Measurements from ENCODE around the gene SHANK2.
"Not testable (repeated sequence)": the region's sequence is repeated elsewhere in the genome, so short reads cannot be mapped to it uniquely, and the experiment has no call there.

Gene SHANK2

DNA sequence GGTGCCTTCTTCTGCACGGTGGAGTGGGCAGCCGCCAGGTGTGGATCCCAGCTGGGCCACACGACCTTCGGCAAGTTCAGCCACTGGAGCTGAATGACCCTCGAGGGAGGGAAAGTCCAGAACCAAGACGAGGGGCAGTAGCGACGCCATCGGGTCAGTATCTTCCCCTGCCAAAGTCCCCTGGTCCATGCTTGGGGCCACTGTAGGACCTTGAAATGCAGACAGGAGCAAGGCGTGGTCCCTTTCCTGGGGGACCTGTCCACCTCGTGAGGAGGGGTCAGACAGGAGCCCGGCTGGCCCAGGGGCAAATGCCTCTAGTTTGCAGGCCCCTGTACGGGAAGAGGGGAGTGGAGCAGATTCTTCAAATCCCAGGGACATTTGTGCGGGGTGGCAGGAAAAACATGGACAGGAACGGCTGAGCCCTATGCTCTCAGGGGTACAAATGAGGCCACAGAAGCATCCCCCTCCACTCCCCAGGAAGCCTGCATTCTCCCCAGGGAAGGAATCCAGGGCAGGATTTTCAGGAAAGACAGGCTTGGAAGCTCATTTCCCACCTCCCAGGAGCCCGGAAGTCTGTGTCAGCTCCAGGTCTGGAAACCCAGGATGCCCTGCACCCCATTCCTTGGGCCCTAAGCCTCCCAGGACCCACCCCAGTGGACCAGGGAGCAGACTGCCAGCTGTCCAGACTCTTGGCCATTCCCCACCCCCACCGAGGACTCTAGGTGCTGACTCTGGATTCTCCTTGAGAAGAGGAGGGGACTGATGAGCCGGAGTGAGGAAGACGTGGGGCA lies 6.6 kb downstream of the SHANK2 start:
- in situ Hi-C loops (cut with MboI; ENCODE audit: low sequenced_read_pairs), result no loop called here

DNA sequence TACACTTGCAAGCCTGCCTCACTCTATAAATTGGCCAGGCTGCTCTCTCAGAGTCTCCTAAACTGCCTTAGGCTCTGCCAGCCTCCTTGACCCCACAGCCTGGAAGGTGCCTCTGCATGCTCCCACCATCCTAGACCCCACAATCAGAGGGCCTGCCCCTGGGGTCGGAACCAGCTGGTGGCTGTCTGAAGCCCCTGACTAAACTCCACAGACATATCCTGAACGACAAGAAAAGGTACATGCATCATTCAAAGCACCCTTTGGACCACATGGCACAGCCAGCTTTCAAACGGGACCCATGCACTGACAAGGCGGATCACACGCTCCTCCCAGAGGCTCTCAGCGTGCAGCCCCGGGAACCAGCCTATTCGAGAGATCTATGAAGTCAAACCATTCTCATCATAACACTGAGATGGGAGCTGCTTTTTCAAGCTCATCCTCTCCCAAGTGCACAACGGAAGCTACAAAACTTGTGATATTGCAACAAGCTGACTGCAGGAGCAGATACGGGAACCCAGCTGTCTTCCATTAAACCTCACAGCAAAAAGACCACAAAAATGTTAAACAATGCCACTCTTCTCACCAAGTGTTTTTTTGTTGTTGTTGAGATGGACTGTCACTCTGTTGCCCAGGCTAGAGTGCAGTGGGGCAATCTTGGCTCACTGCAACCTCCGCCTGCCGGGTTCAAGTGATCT lies 8.1 kb downstream of the SHANK2 start:
- in situ Hi-C loops (cut with MboI; ENCODE audit: low sequenced_read_pairs), result no loop called here

DNA sequence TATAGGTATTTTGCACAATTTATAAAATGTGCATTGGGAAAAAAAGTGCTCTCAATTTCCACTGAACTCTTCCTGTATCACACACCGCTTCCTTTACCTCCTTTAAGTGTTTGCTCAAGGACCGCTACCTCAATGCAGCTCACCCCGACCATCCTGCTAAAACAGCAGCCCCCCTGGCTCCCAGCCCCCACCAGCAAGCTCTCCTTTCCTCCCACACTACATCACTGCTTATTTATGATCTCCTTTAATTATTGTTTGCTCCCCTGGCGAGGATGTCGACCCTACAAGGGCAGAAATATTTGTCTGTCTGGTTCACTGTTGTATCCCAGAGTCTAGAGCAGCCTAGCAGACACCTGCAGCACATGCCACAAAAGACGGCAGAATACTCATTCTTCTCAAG lies 10.0 kb downstream of the SHANK2 start:
- in situ Hi-C loops (cut with MboI; ENCODE audit: low sequenced_read_pairs), result no loop called here

DNA sequence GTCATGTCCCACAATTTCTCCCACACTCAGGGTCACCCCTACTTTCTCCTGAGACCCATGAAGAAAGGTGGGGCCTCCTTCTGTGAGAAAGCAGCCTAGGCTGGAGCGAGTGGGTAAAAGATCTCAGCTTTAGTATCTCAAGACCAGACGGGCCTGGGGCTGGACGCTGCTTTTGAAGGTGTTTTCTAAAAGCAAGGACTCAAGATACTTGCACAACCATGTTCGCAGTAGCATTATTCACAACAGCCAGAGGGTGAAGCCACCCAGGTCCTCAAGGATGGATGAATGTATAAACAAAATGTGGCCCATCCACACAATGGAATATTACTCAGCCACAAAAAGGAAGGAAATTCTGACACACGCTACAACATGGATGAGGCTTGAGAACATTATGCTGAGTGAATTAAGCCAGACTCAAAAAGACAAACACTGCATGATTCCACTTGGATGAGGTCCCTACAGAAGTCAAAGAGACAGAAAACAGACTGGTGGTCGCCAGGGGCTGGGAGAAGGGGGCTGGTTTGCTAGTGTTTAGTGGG lies 10.6 kb downstream of the SHANK2 start:
- in situ Hi-C loops (cut with MboI; ENCODE audit: low sequenced_read_pairs), result no loop called here

DNA sequence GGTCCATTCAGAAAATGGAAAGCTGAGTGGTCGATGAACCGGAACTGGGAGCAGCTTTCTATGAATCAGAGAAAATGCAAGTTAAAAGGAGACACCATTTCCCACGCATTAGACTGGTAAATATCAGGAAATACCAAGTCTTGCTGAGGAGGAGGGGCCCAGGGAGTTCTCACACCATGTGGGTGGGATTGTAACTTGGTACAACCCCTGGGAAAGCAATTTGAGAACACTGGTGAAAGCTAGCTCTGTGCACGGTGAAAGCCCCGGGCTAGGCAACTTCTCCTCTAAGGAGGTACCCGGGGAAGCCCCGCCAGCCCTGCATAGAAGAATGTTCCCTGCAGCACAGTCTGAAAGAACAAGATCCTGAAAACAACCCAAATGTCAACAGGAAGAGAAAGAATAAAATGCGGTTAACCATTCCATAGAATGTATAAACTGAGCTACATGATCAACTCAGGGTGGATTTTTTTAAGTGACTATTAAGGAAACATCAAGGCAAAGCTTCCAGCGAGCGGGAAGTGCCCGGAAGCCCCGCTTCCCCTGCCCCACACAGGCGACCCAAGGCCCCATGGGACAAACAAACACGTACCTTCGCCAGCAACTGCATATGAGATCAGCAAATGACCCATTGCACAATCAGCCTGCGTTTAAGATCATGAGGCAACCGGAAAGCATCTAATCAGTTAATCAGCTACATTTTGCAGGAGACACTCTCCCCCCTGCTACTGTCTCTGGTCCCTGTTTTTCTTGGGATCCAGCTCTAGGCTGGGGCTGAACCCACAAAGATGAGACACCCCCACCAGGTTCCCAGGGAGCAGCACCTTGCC lies 11.3 kb downstream of the SHANK2 start:
- in situ Hi-C loops (cut with MboI; ENCODE audit: low sequenced_read_pairs), result no loop called here

DNA sequence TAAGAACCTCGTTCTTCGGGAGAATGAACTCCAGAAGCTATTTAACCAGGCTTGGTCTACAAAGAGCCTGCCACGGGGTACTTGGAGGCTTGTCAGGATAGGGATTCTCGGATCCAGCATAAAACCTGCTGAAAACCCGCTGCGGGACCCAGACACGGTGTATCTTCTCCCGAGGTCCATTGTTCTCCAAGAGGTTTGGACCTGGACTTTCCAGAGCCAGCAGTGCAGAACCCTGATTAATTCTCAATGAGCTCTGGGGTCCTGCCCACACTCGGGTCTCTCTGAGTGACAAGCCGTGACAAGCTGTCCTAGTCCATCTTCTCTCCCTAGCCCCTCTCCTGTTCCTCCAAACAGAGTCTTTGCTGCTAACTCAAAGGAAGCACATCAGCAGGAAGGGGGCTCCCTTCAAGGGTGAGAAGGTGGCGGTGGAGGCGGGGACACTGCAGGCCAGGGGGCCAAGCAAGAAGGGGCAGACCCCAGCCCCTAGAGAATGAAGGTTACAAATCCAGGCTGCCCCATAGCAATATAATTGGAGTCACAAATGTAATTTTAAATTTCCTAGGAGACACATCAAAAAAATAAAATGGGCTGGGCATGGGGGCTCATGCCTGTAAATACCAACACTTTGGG lies 12.2 kb downstream of the SHANK2 start:
- in situ Hi-C loops (cut with MboI; ENCODE audit: low sequenced_read_pairs), result no loop called here

DNA sequence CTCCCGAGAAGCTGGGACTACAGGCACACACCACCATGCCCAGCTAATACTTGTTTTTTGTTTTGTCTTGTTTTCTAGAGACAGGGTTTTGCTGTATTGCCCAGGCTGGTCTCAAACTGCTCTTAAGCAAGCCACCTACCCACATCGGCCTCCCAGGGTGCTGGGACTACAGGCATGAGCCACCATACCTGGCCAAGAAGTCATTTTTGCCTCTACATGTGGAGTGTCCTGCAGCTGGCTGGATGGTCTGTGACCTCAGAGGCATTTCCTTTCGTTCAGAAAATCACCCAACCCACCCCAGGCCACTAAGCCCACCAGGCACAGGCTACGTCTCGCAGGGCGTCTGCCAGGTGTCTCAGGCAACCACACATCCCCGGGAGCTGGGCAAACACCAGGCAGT lies 12.8 kb downstream of the SHANK2 start:
- in situ Hi-C loops (cut with MboI; ENCODE audit: low sequenced_read_pairs), result no loop called here

DNA sequence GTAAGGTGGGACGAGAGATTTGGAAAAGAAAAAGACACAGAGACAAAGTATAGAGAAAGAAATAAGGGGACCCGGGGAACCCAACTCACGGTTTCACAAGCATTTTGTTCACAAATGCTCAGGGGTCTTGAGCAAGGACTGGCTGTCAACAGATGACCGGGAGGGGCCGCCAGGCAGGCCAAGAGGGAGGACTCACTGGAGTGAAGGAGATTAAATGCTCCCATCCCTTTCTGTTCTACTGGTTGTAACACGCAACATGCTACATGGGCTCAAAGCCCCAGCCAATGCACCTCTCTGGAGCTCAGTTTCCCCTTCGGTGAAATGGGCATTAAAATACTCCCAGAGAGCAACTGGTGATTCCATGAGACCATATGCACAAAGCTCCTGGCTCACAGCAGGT lies 13.4 kb downstream of the SHANK2 start:
- in situ Hi-C loops (cut with MboI; ENCODE audit: low sequenced_read_pairs), result no loop called here

DNA sequence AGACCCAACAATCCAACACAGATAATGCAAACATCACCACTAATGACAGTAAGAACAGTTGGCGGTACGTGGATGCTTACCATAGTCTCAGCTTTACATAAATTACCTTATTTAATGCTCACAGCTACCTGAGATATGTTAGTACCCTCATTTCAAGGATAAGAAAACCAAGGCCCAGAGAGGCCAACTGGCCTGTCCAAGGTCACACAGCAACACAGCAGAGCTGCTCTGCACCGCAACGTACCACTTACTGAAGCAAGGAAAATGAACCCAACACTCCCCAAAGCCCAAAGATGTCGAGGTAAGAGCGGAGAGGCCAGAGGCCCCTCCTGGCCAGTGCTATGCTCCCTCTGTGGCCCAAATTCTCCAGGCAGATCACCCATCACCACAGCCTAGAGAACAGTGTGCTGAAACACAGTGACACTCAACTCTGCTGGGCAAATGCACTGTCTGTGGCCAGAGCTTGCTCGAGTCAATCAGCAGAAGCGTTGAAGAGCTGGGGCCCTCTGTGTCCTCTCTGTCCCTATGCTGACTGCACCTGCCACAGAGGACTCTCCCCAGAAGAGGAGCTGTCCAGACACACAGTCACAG lies 14.0 kb downstream of the SHANK2 start:
- in situ Hi-C loops (cut with MboI; ENCODE audit: low sequenced_read_pairs), result no loop called here

DNA sequence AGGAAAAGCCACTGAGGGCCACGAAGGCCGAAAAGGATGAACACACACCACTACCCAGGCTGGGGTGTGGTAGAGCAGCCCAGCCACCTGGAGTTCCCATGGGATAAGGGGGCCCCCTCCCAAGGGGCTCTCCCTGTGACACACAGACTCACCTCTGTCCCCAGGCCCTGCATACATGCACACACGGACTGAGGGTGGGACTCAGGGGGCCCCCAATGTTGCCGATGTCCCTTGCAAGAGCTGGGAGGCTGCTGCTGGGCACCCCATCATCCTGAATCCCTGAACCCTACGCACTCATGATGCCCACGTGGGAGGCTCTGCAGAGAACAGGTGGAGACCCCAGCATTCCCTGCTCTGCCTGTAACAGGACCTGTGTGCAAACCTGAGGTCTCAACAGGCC lies 14.5 kb downstream of the SHANK2 start:
- in situ Hi-C loops (cut with MboI; ENCODE audit: low sequenced_read_pairs), result no loop called here

DNA sequence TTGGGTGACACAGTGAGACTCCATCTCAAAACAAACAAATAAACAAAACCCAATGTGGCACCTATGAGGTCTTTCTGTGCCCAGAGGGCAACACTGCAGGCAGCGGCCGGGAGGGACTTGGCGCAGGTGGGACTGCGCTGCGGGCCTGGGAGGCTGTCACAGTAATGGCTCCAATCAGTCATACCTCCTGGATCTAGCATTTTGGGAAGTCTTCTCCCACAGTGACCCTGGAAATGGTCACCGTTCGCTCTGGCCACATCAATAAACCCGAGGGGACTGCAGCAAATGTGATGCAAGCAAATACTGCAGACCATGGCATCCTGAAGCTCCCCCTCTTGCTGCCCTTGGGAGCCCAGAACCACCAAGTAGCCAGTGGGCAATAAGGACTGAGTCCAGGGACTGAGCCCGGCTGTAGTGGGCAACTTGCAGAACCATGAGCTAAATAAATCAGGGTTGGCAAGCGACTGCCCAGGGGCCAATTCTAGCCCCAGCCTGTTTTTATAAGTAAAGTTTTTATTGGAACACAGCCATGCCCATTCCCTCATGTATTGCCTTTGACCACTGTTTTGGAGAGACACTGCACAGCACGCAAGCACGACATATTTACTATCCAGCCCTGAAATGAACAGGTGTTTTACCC lies 15.4 kb downstream of the SHANK2 start:
- in situ Hi-C loops (cut with MboI; ENCODE audit: low sequenced_read_pairs), result no loop called here

DNA sequence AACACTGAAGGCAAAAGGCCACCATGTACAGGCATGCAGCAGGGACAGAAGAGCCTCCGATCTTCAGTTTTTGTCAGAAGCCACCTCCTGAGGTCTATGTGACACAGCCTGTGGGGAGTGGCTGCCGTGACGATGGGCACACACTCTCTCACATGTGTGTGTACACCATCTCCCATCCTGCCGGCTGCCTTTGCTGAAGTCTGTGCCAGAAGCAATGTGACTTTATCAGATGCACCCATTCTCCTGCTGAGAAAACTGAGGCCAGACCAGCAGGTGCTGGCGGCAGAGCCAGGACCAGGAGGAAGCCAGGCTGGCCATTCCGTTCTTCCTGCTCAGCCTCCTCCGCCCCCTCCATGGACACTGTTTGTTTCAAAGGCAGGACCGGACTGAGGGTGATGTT lies 16.7 kb downstream of the SHANK2 start:
- in situ Hi-C loops (cut with MboI; ENCODE audit: low sequenced_read_pairs), result no loop called here

DNA sequence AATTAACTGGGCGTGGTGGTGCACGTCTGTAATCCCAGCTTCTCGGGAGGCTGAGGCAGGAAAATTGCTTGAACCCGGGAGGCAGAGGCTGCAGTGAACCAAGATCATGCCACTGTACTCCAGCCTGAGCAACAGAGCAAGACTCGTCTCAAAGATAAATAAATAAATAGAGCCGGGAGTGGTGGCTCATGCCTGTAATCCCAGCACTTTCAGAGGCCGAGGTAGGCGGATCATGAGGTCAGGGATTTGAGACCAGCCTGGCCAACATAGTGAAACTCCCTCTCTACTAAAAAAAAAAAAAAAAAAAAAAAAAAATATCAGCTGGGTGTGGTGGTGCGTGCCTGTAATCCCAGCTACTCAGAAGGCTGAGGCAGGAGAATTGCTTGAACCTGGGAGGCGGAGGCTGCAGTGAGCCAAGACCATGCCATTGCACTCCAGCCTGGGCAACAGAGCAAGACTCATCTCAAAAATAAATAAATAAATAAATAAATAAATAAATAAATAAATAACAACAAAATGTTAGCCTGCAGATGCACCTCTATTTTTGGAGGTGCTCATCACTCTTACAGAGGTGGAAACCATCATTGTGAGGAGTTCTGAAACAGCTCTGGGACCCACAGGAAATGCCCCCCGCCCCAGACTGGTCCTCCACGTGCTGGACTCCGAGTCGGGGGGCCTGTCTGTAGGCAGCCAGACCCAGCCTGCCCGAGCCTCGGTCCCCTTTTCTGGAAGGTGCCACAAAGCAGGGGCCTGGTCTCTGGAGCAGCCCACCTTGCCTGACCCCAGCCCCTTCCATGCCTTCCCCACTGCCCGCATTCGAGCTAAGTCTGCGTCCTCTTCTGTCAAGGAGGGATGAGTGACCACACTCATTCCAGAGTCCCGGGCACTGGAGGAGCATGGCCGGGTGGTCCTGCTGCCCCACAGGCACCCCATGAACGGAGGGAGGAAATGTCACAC lies 18.2 kb downstream of the SHANK2 start:
- in situ Hi-C loops (cut with MboI; ENCODE audit: low sequenced_read_pairs), result not testable (repeated sequence)

DNA sequence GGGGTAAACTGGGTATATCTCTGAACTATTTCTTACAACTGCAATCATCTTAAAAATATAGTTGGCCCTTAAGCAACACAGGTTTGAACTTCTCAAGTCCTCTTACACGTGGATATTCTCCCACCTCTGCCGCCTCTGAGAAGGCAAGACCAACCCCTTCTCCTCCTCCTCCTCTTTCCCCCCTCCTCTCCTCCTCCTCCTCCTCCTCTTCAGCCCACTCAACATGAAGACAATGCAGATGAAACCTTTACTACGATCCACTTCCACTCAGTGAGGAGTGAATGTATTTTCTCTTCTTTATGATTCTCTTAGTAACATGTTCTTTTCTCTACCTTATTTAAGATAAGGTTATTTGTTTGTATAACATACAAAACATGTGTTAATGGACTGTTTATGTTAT lies 20.0 kb downstream of the SHANK2 start:
- in situ Hi-C loops (cut with MboI; ENCODE audit: low sequenced_read_pairs), result no loop called here

DNA sequence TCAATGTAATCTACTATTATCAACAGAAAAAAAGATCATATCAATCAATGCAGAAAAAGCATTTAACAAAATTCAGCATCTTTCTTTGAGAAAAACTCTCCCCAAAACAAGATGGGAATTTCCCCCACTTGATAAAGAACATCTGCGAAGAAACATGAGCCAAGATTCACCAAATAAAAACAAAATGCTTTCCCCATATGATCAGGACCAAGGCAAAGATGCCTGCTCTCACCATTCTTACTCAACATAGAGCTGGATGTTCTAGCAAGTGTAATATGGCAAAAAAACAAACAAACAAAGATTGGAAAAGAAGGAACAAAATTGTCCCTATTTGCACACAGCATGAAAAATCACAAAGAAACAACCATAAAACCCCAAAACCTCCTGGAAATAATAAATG lies 23.4 kb downstream of the SHANK2 start:
- in situ Hi-C loops (cut with MboI; ENCODE audit: low sequenced_read_pairs), result no loop called here

DNA sequence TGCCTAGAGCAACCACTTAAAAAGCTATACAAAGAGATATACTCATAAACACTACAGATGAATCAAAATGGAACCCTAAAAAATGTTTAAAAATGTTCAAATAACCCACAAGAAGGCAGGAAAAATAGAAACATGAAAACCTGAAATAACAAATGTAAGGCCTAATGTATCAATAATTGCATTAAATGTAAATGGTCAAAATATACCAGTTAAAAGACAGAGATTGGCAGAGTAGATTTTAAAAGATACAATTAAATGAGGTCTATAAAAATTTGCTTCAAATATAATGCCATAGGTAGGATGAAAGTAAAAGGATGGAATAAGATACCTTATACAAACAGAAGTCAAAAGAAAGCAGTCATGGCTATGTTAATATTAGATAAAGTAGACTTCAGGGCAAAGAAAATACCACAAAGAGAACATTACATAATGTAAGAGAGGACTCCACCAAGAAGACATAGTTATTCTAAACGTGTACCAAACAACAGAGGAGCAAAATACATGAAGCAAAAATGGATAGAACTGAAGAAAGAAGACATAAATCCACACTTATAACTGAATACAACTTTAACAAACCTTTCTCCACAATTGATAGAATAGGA lies 25.2 kb downstream of the SHANK2 start:
- in situ Hi-C loops (cut with MboI; ENCODE audit: low sequenced_read_pairs), result no loop called here

DNA sequence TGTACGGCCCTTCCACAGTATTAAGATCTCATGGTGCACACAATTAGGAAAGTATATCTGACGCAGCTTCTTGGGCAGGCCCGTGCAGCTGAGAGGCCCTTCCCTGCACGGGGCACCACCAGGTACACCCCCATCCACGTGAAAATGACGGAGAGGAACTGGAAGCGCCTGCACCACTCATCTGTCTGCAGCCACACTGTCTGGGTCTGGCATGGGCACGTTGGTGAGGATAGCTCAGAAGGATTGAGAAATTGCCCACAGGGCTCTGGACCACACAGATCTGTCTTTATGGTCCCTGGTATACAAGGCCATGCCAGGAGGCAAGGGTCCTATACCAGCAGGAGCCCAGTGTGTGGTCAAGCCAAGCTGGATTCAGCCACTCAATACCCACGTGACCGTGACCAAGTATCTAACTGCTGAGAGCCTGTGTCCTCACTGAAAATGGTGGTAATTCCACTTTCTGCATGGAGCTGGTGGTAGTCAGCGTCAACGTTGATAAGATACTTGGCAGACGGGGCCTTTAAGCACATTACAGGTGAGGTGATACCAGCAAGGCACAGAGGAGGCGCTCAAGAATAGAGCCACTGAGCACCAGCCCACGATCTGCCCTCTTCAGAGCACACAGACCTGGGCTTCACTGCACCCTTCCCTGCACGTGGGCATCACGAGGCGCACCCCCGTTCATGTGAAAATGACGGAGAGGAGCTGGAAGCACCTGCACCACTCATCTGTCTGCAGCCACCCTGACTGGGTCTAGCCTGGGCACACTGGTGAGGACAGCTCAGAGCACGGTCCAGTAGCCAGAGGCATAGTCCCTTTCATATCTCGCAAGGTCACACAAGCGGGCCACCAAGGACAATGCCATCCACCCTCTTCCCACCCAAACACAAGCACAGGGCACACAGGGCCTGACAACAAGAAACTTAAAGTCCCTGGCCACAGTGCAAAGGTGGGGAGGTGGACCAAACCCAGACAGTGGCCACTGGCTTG lies 28.4 kb downstream of the SHANK2 start:
- in situ Hi-C loops (cut with MboI; ENCODE audit: low sequenced_read_pairs), result no loop called here

DNA sequence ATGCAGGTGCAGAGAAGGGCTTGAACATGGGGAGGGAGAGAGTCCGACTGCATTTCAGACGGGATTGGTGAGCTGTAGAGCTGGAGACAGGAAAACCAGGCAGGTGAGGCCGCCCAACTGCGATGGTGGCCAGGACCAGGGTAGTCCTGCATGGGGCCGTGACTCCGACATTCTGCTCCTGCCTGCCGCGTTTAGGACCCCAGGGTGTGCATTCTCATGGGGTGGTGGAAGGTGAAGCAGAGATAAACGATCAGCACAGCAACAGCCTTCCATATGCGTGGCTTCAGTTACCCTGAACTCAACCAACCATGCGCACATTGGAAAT lies 29.3 kb downstream of the SHANK2 start:
- in situ Hi-C loops (cut with MboI; ENCODE audit: low sequenced_read_pairs), result no loop called here

All from HL-60/S4 (cell line).